Stimulated activated effector memory CD8-positive, alpha-beta T cell treated with anti-CD3 and anti-CD28 coated beads, Interleukin-12 subunit alpha, Interleukin-12 subunit beta, amount 100 ng/mL, for 72 hours (primary cell): ENCODE measurements around the gene ULK4.
"Not testable (repeated sequence)": the region's sequence is repeated elsewhere in the genome, so short reads cannot be mapped to it uniquely, and the experiment has no call there.

ENCODE experiments used
- ATAC-seq: fragments of 150-1000 bp; cut with Tn5 transposase; 2 replicates; pipeline ENCODE4 v1.10.0; 2021
- DNase-seq, 2 donors: peaks; one replicate each; pipeline ENCODE4 v3.0.0; 2021 to 2022; ENCODE audit warnings: low spot score in 2 of 2
- H3K27ac Mint-ChIP-seq: one replicate; pipeline ENCODE4 v1.8.0; 2022; ENCODE audit warnings: mild to moderate bottlenecking, mixed read lengths
- H3K36me3 Mint-ChIP-seq: one replicate; pipeline ENCODE4 v1.8.0; 2022; ENCODE audit warnings: mild to moderate bottlenecking, mixed read lengths
- H3K4me1 Mint-ChIP-seq: one replicate; pipeline ENCODE4 v1.8.0; 2022; ENCODE audit warnings: mixed read lengths
- H3K4me3 Mint-ChIP-seq: one replicate; pipeline ENCODE4 v1.8.0; 2022; ENCODE audit warnings: mild to moderate bottlenecking, mixed read lengths
- H3K9me3 Mint-ChIP-seq: one replicate; pipeline ENCODE4 v1.8.0; 2022; ENCODE audit warnings: mixed read lengths

ULK4 gene

DNA sequence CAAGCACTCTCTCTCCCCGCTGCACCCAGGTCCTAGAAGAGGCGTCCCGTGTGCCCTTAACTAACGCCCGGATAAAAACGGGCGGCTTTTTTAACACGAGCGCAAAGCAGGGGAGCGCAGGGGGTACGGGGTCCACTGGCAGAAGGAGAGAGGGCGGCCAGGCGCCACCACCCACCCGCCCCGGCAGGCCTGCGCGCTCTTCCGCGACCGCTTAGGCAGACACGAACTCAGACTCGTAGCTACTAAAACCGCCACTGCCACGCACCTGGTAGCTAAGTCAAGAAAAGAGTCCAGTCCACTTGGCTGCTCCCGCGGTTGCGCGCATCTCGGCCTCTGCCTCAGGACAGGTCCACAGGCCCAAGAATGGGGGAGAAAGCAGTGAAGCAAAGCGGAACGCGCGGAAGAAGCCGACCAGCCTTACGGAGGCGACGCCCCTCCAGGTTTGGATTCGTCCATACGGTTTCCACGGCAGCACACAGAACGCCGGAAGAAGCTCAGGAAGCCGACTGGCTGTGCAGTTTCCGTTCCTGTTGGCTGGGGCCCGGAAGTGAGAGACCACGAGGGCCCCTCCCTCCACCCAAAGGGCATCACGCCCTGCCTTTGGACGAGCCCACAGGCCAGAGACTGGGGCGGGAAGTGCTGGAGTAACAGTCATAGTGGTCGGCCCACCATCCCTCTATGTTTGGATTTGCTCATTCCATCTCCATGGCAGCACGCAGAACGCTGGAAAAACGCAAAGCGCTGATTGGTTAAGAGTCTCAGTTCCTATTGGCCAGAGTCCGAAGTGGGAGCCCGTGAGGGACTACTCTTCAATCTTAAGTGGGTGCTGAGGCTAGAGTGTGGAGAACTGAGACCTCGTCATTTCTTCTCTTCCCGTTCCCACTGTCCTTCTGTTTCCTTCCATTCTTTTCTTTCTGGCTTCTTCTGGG lies at the start of gene ULK4:
TSS of gene ULK4 (minus strand) at position 353 of the 929 bp plus-strand sequence. CDS start 7,344 bp downstream, outside the sequence.
- H3K4me3 Mint-ChIP-seq, result peak within 1 kb of the TSS; percentile 96
- ATAC-seq, result peak; percentile 95
- H3K36me3 Mint-ChIP-seq, result peaks cover 11% of the 10 kb centered on the region
- H3K9me3 Mint-ChIP-seq, result no peaks in the 10 kb centered on the region
- H3K27ac Mint-ChIP-seq, result peak within 1 kb of the TSS; percentile 96
- DNase-seq, result peak; percentile 77 to 95
- peaks cover 28% of the 10 kb centered on the region for H3K4me1 Mint-ChIP-seq

DNA sequence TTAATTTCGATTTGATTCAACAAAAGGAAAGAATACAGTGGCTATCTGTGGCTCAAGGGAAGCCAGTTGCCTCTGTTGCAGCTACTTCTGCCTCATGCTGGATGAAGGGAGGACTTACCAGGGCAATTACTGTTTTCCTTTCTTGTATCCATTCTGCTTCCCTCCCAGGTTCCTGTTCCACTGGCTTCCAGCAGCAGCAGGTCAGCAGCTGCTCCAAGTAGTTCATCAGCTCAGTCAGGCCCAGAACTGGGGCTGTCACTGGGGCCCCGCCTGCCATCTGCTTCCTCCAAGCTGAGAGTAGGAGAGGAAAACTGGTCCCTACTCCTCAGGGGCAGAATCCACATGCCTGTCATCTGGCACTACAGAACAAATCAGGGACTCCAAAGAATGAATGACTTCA lies 48.6 kb upstream of the ULK4 start:
- DNase-seq (no peak), ATAC-seq (no peak)
- Mint-ChIP-seq H3K4me1 (peaks cover 24% of the 10 kb centered on the region), H3K27ac (no peak overlapping the region), H3K4me3 (no peak overlapping the region), H3K36me3 (peaks cover 18% of the 10 kb centered on the region), H3K9me3 (no peaks in the 10 kb centered on the region)

- Mint-ChIP-seq H3K9me3 (no peaks in the 10 kb centered on the region), H3K4me1 (peaks cover 14% of the 10 kb centered on the region), H3K36me3 (peaks cover 10% of the 10 kb centered on the region), H3K4me3 (no peak overlapping the region), H3K27ac (no peak overlapping the region)
- DNase-seq, result no peak
- no peak for ATAC-seq
These were observed 47.6 kb upstream of the ULK4 start for GRCh38 chr3:42009456-42009855.

- H3K4me1 Mint-ChIP-seq, result peaks cover 7% of the 10 kb centered on the region
- ATAC-seq (no peak), DNase-seq (no peak)
- H3K4me3 Mint-ChIP-seq, result no peak overlapping the region
- no peaks in the 10 kb centered on the region for H3K9me3 Mint-ChIP-seq
- no peaks in the 10 kb centered on the region for H3K36me3 Mint-ChIP-seq
- no peak overlapping the region for H3K27ac Mint-ChIP-seq
These were observed 45.9 kb upstream of the ULK4 start for GRCh38 chr3:42007785-42008184.

GRCh38 chr3:42005401-42005800 lies 43.5 kb upstream of the ULK4 start:
- Mint-ChIP-seq H3K27ac (no peak overlapping the region), H3K4me3 (no peak overlapping the region), H3K4me1 (peaks cover 8% of the 10 kb centered on the region), H3K9me3 (no peaks in the 10 kb centered on the region), H3K36me3 (no peaks in the 10 kb centered on the region)
- DNase-seq (no peak), ATAC-seq (no peak)

- no peaks in the 10 kb centered on the region for H3K36me3 Mint-ChIP-seq
- H3K4me1 Mint-ChIP-seq, result peaks cover 8% of the 10 kb centered on the region
- DNase-seq (no peak), ATAC-seq (no peak)
- no peak overlapping the region for H3K27ac Mint-ChIP-seq
- no peaks in the 10 kb centered on the region for H3K9me3 Mint-ChIP-seq
- no peak overlapping the region for H3K4me3 Mint-ChIP-seq
These were observed 40.9 kb upstream of the ULK4 start for GRCh38 chr3:42002790-42003189.

DNA sequence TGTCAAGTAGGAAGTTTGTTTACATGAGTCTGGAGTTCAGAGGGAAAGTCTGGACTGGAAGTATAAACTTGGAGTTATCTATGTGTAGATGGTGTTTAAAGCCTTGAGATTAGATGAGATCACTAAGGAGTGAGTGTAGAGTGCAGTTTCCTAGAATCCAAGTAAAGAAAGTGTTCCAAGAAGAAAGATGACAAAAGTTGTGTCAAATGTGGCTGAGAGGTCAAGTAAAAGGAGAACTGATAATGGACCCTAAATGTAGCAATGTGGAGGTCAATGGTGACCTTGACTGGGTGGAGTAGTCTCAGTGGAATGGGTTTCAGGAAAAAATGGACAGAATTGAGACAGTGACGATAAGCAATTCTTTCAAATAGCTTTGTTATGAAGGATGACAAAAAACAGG lies 39.9 kb upstream of the ULK4 start:
- no peaks in the 10 kb centered on the region for H3K36me3 Mint-ChIP-seq
- no peaks in the 10 kb centered on the region for H3K9me3 Mint-ChIP-seq
- no peak for ATAC-seq
- H3K27ac Mint-ChIP-seq, result no peak overlapping the region
- no peak overlapping the region for H3K4me3 Mint-ChIP-seq
- DNase-seq, result no peak
- peaks cover 8% of the 10 kb centered on the region for H3K4me1 Mint-ChIP-seq

GRCh38 chr3:41999909-42000308 lies 38.0 kb upstream of the ULK4 start:
- Mint-ChIP-seq H3K9me3 (no peaks in the 10 kb centered on the region), H3K4me3 (no peak overlapping the region), H3K4me1 (peaks cover 8% of the 10 kb centered on the region), H3K36me3 (no peaks in the 10 kb centered on the region), H3K27ac (no peak overlapping the region)
- no peak for DNase-seq
- no peak for ATAC-seq

DNA sequence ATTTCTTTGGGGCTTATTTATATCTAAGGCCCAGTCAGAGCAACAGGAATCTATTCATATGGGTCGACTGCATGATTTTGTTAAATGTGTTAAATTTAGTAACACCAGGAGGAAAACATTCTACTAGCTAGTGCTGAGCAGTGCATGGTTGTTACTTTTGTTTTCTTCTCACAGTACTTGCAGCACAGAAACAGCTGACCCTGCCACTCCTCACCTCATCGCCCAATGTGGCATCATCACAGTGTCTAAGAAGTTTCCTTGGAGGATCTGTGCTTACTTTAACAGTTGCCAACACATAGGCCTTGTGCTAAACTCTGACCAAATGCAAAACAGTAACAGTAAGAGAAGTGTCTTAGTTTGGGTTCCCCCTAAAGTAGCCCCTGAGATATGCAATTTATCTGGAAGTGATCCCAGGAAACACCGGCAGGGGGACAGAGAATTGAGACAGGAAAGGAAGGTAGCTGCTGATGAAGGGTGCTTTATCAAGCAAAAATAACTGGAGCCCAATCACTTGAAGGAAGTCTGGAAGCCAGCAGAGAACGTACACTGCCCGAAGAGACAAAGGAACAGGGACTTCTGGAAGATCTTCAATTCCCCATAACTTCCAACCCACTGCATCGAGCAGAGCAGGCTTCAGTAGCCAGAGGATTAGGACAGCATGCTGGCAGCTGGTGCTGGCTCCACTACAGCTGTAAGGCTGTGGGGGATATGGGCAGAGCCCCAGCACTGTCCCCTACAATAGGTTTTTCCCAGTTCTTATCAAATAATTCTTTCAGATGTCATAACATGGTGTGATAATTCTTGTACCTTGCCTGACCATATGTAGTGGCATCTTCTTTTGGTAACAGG lies 36.0 kb upstream of the ULK4 start:
- Mint-ChIP-seq H3K4me1 (peaks cover 8% of the 10 kb centered on the region), H3K27ac (no peak overlapping the region), H3K9me3 (no peaks in the 10 kb centered on the region), H3K4me3 (no peak overlapping the region), H3K36me3 (no peaks in the 10 kb centered on the region)
- no peak for ATAC-seq
- DNase-seq, result no peak

GRCh38 chr3:41991437-41991836 lies 29.5 kb upstream of the ULK4 start:
- Mint-ChIP-seq H3K27ac (no peak overlapping the region), H3K4me1 (no peaks in the 10 kb centered on the region), H3K9me3 (no peaks in the 10 kb centered on the region), H3K4me3 (no peak overlapping the region), H3K36me3 (no peaks in the 10 kb centered on the region)
- ATAC-seq, result no peak
- DNase-seq, result no peak

- Mint-ChIP-seq H3K4me3 (no peak overlapping the region), H3K4me1 (no peaks in the 10 kb centered on the region), H3K9me3 (no peaks in the 10 kb centered on the region), H3K27ac (no peak overlapping the region), H3K36me3 (no peaks in the 10 kb centered on the region)
- DNase-seq, result no peak
- ATAC-seq, result no peak
These were observed 27.6 kb upstream of the ULK4 start for GRCh38 chr3:41989518-41989917.

GRCh38 chr3:41987627-41988026 lies 25.7 kb upstream of the ULK4 start:
- no peaks in the 10 kb centered on the region for H3K4me1 Mint-ChIP-seq
- H3K36me3 Mint-ChIP-seq, result no peaks in the 10 kb centered on the region
- H3K9me3 Mint-ChIP-seq, result no peaks in the 10 kb centered on the region
- ATAC-seq, result no peak
- H3K27ac Mint-ChIP-seq, result no peak overlapping the region
- H3K4me3 Mint-ChIP-seq, result no peak overlapping the region
- DNase-seq, result no peak

- no peaks in the 10 kb centered on the region for H3K4me1 Mint-ChIP-seq
- H3K4me3 Mint-ChIP-seq, result no peak overlapping the region
- H3K9me3 Mint-ChIP-seq, result no peaks in the 10 kb centered on the region
- ATAC-seq, result no peak
- H3K27ac Mint-ChIP-seq, result no peak overlapping the region
- H3K36me3 Mint-ChIP-seq, result no peaks in the 10 kb centered on the region
- no peak for DNase-seq
These were observed 24.7 kb upstream of the ULK4 start for GRCh38 chr3:41986561-41986960.

DNA sequence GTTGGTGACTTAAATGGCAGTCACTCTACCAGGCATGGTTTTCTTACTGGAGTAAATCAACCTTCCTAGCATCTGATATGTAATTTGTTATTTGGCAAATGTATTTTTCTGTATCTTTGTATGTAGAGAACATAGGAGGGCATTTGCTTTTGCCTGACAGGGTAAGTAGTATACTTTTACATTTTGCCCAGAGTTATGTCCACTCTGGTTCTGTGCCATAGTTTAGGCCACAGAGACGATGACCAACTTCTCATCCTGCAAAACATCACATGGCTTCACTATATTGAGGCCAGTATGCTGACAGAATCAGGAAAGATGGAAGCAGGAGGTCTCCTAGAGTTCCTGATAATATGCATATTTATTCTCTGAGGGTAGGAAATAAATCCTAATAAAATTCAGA lies 23.1 kb upstream of the ULK4 start:
- no peaks in the 10 kb centered on the region for H3K9me3 Mint-ChIP-seq
- no peak for ATAC-seq
- H3K4me3 Mint-ChIP-seq, result no peak overlapping the region
- H3K4me1 Mint-ChIP-seq, result no peaks in the 10 kb centered on the region
- no peaks in the 10 kb centered on the region for H3K36me3 Mint-ChIP-seq
- DNase-seq, result no peak
- H3K27ac Mint-ChIP-seq, result no peak overlapping the region

GRCh38 chr3:41983091-41983490 lies 21.2 kb upstream of the ULK4 start:
- not testable (repeated sequence) for H3K36me3 Mint-ChIP-seq, H3K4me3 Mint-ChIP-seq, ATAC-seq, H3K27ac Mint-ChIP-seq, H3K4me1 Mint-ChIP-seq, DNase-seq, H3K9me3 Mint-ChIP-seq

DNA sequence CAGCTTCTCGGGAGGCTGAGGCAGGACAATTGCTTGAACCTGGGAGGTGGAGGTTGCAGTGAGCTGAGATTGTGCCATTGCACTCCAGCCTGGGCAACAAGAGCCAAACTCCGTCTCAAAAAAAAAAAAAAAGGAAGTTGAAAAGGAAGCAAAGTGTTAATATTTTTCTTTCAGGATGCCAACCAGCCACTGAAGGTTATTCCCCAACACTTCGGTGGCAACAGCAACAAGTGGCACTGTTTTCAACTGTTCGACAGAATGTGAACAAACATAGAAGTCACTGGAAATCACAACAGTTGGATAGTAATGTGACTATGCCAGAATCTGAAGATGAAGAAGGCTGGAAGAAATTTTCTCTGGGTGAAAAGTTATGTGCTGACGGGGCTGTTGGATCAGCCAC lies 15.5 kb upstream of the ULK4 start:
- not testable (repeated sequence) for H3K36me3 Mint-ChIP-seq, DNase-seq, H3K9me3 Mint-ChIP-seq, H3K27ac Mint-ChIP-seq, H3K4me3 Mint-ChIP-seq, ATAC-seq, H3K4me1 Mint-ChIP-seq
